Keratinocyte (primary cell): ENCODE data around the gene PLXNB2. TPM values are rescaled to one million over a fixed set of nuclear protein-coding genes. Genes with fewer than 3 reads are reported as not detected.

Source experiments
- DNase-seq: peaks from one replicate; pipeline ENCODE4 v3.0.0-alpha.2; 2011; ENCODE audit warnings: low read depth, missing footprints, low spot score
- FAIRE-seq: peaks from 2 replicates; lab custom pipeline; 2011; peaks lifted over from hg19 to GRCh38; lab: Jason Lieb, UNC
- H2AFZ ChIP-seq: 2 replicates; pipeline ENCODE4 v1.6.0; 2012; ENCODE audit warnings: low read length, control low read depth, inconsistent platforms; ENCODE audit not compliant: control insufficient read depth
- H3K27ac ChIP-seq: 2 replicates; pipeline ENCODE4 v1.5.1; 2011; ENCODE audit warnings: low read length; ENCODE audit not compliant: control insufficient read depth, insufficient read depth
- H3K27me3 ChIP-seq: 3 replicates; pipeline ENCODE4 v1.6.0; 2011; ENCODE audit warnings: low read length; ENCODE audit not compliant: control insufficient read depth, insufficient read depth; ENCODE audit errors: extremely low read depth
- H3K36me3 ChIP-seq, 2 experiments: 2 replicates in 1 of 2; 3 replicates in 1 of 2; pipeline ENCODE4 v1.5.1; 2011; ENCODE audit warnings: low read length in 2 of 2, mild to moderate bottlenecking in 1 of 2; ENCODE audit not compliant: control insufficient read depth in 2 of 2, insufficient read depth in 2 of 2; ENCODE audit errors: extremely low read depth in 1 of 2
- H3K4me1 ChIP-seq: 3 replicates; pipeline ENCODE4 v1.5.1; 2011; ENCODE audit warnings: low read length; ENCODE audit not compliant: control insufficient read depth, insufficient read depth; ENCODE audit errors: extremely low read depth
- H3K4me2 ChIP-seq: 3 replicates; pipeline ENCODE4 v1.6.0; 2011; ENCODE audit warnings: low read depth, low read length; ENCODE audit not compliant: control insufficient read depth, insufficient read depth; ENCODE audit errors: extremely low read depth
- H3K4me3 ChIP-seq, 3 experiments: fragments of 200-600 bp in 1 of 3; sonication (generic) in 1 of 3; 2 replicates in 2 of 3; 3 replicates in 1 of 3; pipeline ENCODE4 v1.5.1; 2011 to 2016; ENCODE audit warnings: low read length in 3 of 3, mild to moderate bottlenecking in 3 of 3, control low read depth in 2 of 3, inconsistent platforms in 1 of 3, low read depth in 1 of 3, mixed read lengths in 1 of 3, mixed run types in 1 of 3, moderate library complexity in 1 of 3; ENCODE audit not compliant: control insufficient read depth in 2 of 3, insufficient read depth in 2 of 3; ENCODE audit errors: extremely low read depth in 1 of 3
- H3K79me2 ChIP-seq: 2 replicates; pipeline ENCODE4 v1.6.0; 2012; ENCODE audit warnings: low read length; ENCODE audit not compliant: control insufficient read depth, insufficient read depth
- H3K9ac ChIP-seq: 3 replicates; pipeline ENCODE4 v1.6.0; 2011; ENCODE audit warnings: low read length; ENCODE audit not compliant: control insufficient read depth, insufficient read depth; ENCODE audit errors: extremely low read depth
- H3K9me1 ChIP-seq: 3 replicates; pipeline ENCODE4 v1.6.0; 2011; ENCODE audit warnings: low read length; ENCODE audit not compliant: control insufficient read depth, insufficient read depth; ENCODE audit errors: extremely low read depth
- H3K9me3 ChIP-seq: 2 replicates; pipeline ENCODE4 v1.5.1; 2012; ENCODE audit warnings: low read depth, low read length; ENCODE audit not compliant: control insufficient read depth
- H4K20me1 ChIP-seq: 3 replicates; pipeline ENCODE4 v1.6.0; 2011; ENCODE audit warnings: low read length; ENCODE audit not compliant: control insufficient read depth, insufficient read depth; ENCODE audit errors: extremely low read depth
- EZH2 ChIP-seq: IDR thresholded peaks from one replicate; pipeline ENCODE4 v1.6.1; 2012; ENCODE audit warnings: inconsistent platforms, mild to moderate bottlenecking, low read length, moderate library complexity
- dilution Hi-C: fragments of 300-500 bp; cut with MboI; formaldehyde crosslinking; loops from one replicate; pipeline ENCODE4 v1.7.0; 2020; ENCODE audit warnings: low sequenced_read_pairs; ENCODE audit not compliant: extremely low pct_ligation_motif_present
- polyA plus RNA-seq, 5 experiments: library from polyadenylated mRNA; depleted of rRNA in 3 of 5; stranded (reverse) in 3 of 5; stranded (forward) in 1 of 5; unstranded in 1 of 5; fragments of >200 nt; gene quantifications; 1 replicate in 1 of 5; 2 replicates in 3 of 5; 3 replicates in 1 of 5; pipeline versions ENCODE4 v1.2.1 to v1.2.3, GENCODE V29; 2011 to 2012; ENCODE audit warnings: missing spikeins in 2 of 5, low read depth in 1 of 5, low replicate concordance in 1 of 5
- TF ChIP-seq, protein P1 (sequence below), 3 experiments: IDR thresholded peaks in 1 of 3; conservative IDR thresholded peaks in 1 of 3; optimal IDR thresholded peaks in 1 of 3; 2 replicates in 2 of 3; 3 replicates in 1 of 3; pipeline versions ENCODE3 to v1.5.1; 2011; ENCODE audit warnings: low read length in 3 of 3, mild to moderate bottlenecking in 3 of 3, moderate library complexity in 2 of 3, control low read depth in 1 of 3, inconsistent platforms in 1 of 3; ENCODE audit not compliant: insufficient read depth in 2 of 3; ENCODE audit errors: extremely low read depth in 1 of 3

PLXNB2 gene
- polyA plus RNA-seq, 1 donor (not counting 4 experiments of a cell fraction or from before 2014, with no cell fraction given), result 44.3 TPM

DNA sequence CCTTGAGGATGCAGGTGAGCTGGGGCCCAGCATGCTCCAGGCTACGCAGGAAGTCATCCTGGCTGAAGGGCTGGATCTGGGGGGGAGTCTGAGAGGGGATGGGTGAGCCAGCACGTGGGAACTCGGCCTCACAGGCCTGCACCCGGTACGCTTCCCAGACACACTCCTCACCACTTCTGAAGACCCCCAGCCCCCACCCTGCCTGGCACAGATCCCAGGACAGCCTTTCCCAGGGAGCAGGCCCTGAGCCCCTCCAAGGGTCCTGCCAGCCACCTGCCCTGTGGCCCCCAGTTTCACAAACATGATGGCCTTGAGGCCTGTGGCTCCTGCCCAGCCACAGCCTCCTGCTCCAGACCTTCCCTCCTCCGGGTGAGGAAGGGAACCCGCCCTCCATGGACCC, 5.6 kb upstream of the PLXNB2 start:
- FAIRE-seq (no peak), DNase-seq (no peak)
- no peaks in the 10 kb centered on the region for H3K9me1 ChIP-seq

DNA sequence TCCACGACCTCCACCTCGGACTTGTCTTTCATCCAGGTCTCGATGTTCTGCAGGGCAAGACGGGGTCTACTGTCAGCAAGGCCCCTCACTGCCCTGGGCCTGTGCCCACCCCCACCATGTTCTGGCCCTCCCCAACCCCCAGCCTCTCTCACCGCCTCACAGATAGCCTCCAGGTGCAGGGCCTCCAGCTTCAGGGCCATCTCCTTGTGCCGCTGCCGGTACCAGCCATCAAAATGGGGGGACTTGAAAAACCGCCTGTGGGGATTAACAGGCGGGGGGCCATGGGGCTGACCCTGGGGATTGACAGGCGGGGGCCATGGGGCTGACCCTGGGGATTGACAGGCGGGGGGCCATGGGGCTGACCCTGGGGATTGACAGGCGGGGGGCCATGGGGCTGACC, 4.9 kb upstream of the PLXNB2 start:
- Histone ChIP-seq H3K79me2 (no peaks in the 10 kb centered on the region), H3K9me1 (no peaks in the 10 kb centered on the region), H2AFZ (no peak overlapping the region), H3K9ac (no peak overlapping the region), H4K20me1 (no peaks in the 10 kb centered on the region), H3K4me3 (no peak overlapping the region), H3K4me2 (no peak overlapping the region), H3K27ac (no peak overlapping the region), H3K9me3 (no peaks in the 10 kb centered on the region), H3K4me1 (peaks cover 4% of the 10 kb centered on the region), H3K27me3 (peaks cover 13% of the 10 kb centered on the region), H3K36me3 (no peaks in the 10 kb centered on the region)
- TF ChIP-seq, protein P1, sequence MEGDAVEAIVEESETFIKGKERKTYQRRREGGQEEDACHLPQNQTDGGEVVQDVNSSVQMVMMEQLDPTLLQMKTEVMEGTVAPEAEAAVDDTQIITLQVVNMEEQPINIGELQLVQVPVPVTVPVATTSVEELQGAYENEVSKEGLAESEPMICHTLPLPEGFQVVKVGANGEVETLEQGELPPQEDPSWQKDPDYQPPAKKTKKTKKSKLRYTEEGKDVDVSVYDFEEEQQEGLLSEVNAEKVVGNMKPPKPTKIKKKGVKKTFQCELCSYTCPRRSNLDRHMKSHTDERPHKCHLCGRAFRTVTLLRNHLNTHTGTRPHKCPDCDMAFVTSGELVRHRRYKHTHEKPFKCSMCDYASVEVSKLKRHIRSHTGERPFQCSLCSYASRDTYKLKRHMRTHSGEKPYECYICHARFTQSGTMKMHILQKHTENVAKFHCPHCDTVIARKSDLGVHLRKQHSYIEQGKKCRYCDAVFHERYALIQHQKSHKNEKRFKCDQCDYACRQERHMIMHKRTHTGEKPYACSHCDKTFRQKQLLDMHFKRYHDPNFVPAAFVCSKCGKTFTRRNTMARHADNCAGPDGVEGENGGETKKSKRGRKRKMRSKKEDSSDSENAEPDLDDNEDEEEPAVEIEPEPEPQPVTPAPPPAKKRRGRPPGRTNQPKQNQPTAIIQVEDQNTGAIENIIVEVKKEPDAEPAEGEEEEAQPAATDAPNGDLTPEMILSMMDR (optimal IDR thresholded peaks at IDR 0.05 in 1 of 3, IDR thresholded peaks at IDR 0.05 in 1 of 3, conservative IDR thresholded peaks at IDR 0.05 in 1 of 3; ENCODE audit: extremely low read depth in 1 of 3, insufficient read depth in 2 of 3, low read length in 3 of 3), result no peak
- no peak for TF ChIP-seq EZH2
- FAIRE-seq, result no peak
- dilution Hi-C loops, result no loop called here
- DNase-seq, result no peak

More for the DNA sequence above, 5.6 kb upstream of the PLXNB2 start:
- no peaks in the 10 kb centered on the region for H3K36me3 ChIP-seq
- TF ChIP-seq, protein P1 (optimal IDR thresholded peaks at IDR 0.05 in 1 of 3, IDR thresholded peaks at IDR 0.05 in 1 of 3, conservative IDR thresholded peaks at IDR 0.05 in 1 of 3; ENCODE audit: extremely low read depth in 1 of 3, insufficient read depth in 2 of 3, low read length in 3 of 3), result no peak
- TF ChIP-seq EZH2, result no peak
- peaks cover 4% of the 10 kb centered on the region for H3K4me1 ChIP-seq
- H3K79me2 ChIP-seq, result no peaks in the 10 kb centered on the region
- H2AFZ ChIP-seq, result no peak overlapping the region
- H3K4me3 ChIP-seq, result no peak overlapping the region
- H3K4me2 ChIP-seq, result no peak overlapping the region
- dilution Hi-C loops, result no loop called here
- H3K27me3 ChIP-seq, result peaks cover 13% of the 10 kb centered on the region
- H3K27ac ChIP-seq, result no peak overlapping the region
- no peak overlapping the region for H3K9ac ChIP-seq
- H3K9me3 ChIP-seq, result no peaks in the 10 kb centered on the region
- H4K20me1 ChIP-seq, result no peaks in the 10 kb centered on the region
